ENCODE measurements around the gene KLF5.

DNA sequence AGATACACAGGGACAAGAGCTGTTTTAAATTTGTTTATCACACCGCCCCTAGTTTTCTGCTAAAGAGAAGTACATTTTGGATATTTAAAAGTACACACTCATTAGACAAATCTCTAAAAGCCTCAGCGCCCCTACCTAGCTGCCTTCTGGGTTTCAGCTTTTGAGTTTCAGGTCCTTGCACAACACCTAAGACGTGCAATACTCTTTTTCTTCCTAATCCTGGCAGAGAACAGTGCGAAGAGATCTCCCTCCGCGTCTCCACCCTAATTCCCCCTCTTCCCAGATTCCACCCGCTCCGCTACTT is 421 bp upstream of the KLF5 start:
- no peak for TF ChIP-seq POLR2A (IDR thresholded peaks at IDR 0.05)
- TF ChIP-seq, protein P1, sequence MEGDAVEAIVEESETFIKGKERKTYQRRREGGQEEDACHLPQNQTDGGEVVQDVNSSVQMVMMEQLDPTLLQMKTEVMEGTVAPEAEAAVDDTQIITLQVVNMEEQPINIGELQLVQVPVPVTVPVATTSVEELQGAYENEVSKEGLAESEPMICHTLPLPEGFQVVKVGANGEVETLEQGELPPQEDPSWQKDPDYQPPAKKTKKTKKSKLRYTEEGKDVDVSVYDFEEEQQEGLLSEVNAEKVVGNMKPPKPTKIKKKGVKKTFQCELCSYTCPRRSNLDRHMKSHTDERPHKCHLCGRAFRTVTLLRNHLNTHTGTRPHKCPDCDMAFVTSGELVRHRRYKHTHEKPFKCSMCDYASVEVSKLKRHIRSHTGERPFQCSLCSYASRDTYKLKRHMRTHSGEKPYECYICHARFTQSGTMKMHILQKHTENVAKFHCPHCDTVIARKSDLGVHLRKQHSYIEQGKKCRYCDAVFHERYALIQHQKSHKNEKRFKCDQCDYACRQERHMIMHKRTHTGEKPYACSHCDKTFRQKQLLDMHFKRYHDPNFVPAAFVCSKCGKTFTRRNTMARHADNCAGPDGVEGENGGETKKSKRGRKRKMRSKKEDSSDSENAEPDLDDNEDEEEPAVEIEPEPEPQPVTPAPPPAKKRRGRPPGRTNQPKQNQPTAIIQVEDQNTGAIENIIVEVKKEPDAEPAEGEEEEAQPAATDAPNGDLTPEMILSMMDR (IDR thresholded peaks at IDR 0.05 in 4 of 5, conservative IDR thresholded peaks at IDR 0.05 in 1 of 5): no peak
